ENCODE measurements around the gene PLEKHO1.

DNA sequence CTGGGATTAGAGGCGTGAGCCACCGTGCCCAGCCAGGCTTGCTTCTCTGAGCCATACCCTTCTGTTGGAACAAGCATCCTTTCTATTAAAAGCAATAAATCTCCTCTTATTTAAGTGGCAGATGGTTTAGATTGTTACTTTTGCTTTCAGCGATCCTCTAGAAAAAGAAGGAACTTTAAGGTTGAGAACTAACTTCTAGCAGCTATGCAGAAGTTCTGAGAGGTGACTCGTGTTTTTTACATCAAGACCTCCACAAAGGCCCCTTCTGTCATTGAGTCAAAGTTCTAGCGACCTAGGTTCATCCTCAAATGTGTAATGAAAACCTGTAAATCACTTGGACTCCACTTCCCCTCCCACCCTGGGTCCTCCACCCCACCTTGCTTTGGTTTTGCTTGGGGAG, 30.8 kb downstream of the PLEKHO1 start:
- TF ChIP-seq KLF1 (tag by site-specific recombination; IDR thresholded peaks at IDR 0.05): no peak
- TF ChIP-seq ZBTB20 (tag by site-specific recombination; IDR thresholded peaks at IDR 0.05): no peak
- no peak for TF ChIP-seq PBX3 (CRISPR knock-in tag; IDR thresholded peaks at IDR 0.05)

All from HEK293 (cell line).